Muscle of arm (tissue), 14 donors: Measurements from ENCODE around the gene CCL14. TPM values are rescaled to one million over a fixed set of nuclear protein-coding genes. Genes with fewer than 3 reads are reported as not detected.
"Not testable (repeated sequence)": the region's sequence is repeated elsewhere in the genome, so short reads cannot be mapped to it uniquely, and the experiment has no call there.

ENCODE experiments used
- DNase-seq: peaks from one replicate; pipeline ENCODE4 v3.0.0-alpha.2; 2013
- long read RNA-seq, 11 donors: transcript quantifications; one replicate each; lab custom pipeline, GENCODE V29; 2026
- polyA plus RNA-seq, 12 donors: library from polyadenylated mRNA; unstranded; fragments of 120-200 nt; gene quantifications; one replicate each; pipeline ENCODE4 v1.2.1, GENCODE V29; 2013; ENCODE audit not compliant: insufficient read length in 12 of 12

CCL14 gene
- 10 to 100 TPM in 10 of 12 donors, not detected in 2; 18.8 to 62.1 (median 35.3) TPM for polyA plus RNA-seq
- long read RNA-seq, donor 1, transcript CCL14-202 (3 exons, 898 nt): major isoform, 6 of 12 reads
- long read RNA-seq, donor 1, partial matches to known transcripts: 0 of 12 reads
- long read RNA-seq, donor 1, other reads (novel, unspliced or antisense): 0 of 12 reads
- long read RNA-seq, donor 2, transcript CCL14-202 (3 exons, 898 nt): major isoform, 20 of 23 reads
- long read RNA-seq, donor 2, partial matches to known transcripts: 0 of 23 reads
- long read RNA-seq, donor 2, other reads (novel, unspliced or antisense): 0 of 23 reads
- long read RNA-seq, donor 3, transcript CCL14-202 (3 exons, 898 nt): major isoform, 11 of 13 reads
- long read RNA-seq, donor 3, partial matches to known transcripts: 0 of 13 reads
- long read RNA-seq, donor 3, other reads (novel, unspliced or antisense): 0 of 13 reads
- long read RNA-seq, donor 4, transcript CCL14-202 (3 exons, 898 nt): major isoform, 6 of 6 reads
- long read RNA-seq, donor 4, partial matches to known transcripts: 0 of 6 reads
- long read RNA-seq, donor 4, other reads (novel, unspliced or antisense): 0 of 6 reads
- long read RNA-seq, donor 5, transcript CCL14-202 (3 exons, 898 nt): major isoform, 7 of 7 reads
- long read RNA-seq, donor 5, partial matches to known transcripts: 0 of 7 reads
- long read RNA-seq, donor 5, other reads (novel, unspliced or antisense): 0 of 7 reads
- long read RNA-seq, donor 6, transcript CCL14-202 (3 exons, 898 nt): major isoform, 7 of 8 reads
- long read RNA-seq, donor 6, partial matches to known transcripts: 0 of 8 reads
- long read RNA-seq, donor 6, other reads (novel, unspliced or antisense): 0 of 8 reads
- long read RNA-seq, donor 7, partial matches to known transcripts: 0 of 5 reads
- long read RNA-seq, donor 7, other reads (novel, unspliced or antisense): 0 of 5 reads
- long read RNA-seq, donor 8, transcript CCL14-202 (3 exons, 898 nt): major isoform, 11 of 12 reads
- long read RNA-seq, donor 8, partial matches to known transcripts: 0 of 12 reads
- long read RNA-seq, donor 8, other reads (novel, unspliced or antisense): 0 of 12 reads
- long read RNA-seq, donor 9, transcript CCL14-202 (3 exons, 898 nt): major isoform, 15 of 17 reads
- long read RNA-seq, donor 9, partial matches to known transcripts: 0 of 17 reads
- long read RNA-seq, donor 9, other reads (novel, unspliced or antisense): 0 of 17 reads
- long read RNA-seq, donor 10, transcript CCL14-202 (3 exons, 898 nt): major isoform, 13 of 16 reads
- long read RNA-seq, donor 10, partial matches to known transcripts: 0 of 16 reads
- long read RNA-seq, donor 10, other reads (novel, unspliced or antisense): 0 of 16 reads
- long read RNA-seq, donor 11, transcript CCL14-202 (3 exons, 898 nt): major isoform, 12 of 12 reads
- long read RNA-seq, donor 11, partial matches to known transcripts: 0 of 12 reads
- long read RNA-seq, donor 11, other reads (novel, unspliced or antisense): 0 of 12 reads

GRCh38 chr17:35986643-35987042, at the start of gene CCL14:
Gene CCL14 (minus strand): TSS chr17:35986729. CDS start chr17:35986649, 80 bp downstream.
- DNase-seq: no peak

DNA sequence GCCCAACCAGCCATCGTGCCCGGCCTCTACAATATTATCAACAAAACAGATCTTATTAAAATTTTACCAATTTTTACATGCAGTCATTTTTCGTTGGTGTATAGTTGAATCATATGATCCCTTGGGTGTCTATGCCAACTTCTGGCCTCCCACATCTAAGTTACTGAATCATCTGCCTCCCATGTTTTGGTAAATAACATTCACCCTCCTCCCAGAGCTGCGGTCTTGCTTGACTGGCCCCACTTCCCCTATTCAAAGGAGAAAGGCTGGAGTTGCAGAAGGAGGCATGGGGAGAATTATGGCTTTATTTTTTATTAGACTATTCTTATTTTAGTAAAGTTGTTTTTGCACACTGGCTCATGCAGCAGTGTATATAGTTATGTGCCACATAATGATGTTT, 49.7 kb upstream of the CCL14 start:
- DNase-seq: no peak

GRCh38 chr17:36034127-36034526, 47.6 kb upstream of the CCL14 start:
- DNase-seq: no peak

- DNase-seq: no peak
Observed at GRCh38 chr17:36030956-36031355, 44.4 kb upstream of the CCL14 start.

DNA sequence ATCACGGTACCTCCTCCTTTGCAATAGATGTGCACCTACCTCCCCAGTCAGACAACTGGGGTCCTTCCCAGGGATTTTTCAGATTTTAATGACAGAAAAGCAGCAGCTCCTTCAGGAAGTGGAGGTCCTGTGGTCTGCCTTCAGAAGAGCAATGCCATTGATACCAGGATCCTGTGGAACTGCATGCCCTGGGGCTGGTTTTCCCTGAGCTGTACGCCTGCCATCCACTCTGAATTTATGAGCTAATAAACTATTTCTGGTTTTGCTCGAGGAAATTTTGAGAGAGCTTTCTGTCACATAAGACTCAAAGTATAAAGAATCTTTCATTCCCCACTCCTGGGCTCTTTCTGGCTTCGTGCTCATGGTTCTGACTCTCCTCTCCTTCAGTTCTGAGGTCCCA, 41.2 kb upstream of the CCL14 start:
- no peak for DNase-seq

- no peak for DNase-seq
Observed at GRCh38 chr17:36024106-36024869, 37.8 kb upstream of the CCL14 start.

- no peak for DNase-seq
Observed at GRCh38 chr17:36019423-36019822, 32.9 kb upstream of the CCL14 start.

- DNase-seq: peak; percentile 6
Observed at GRCh38 chr17:36017799-36018198, 31.3 kb upstream of the CCL14 start, which contains the start of gene CCL23. Gene CCL23 (minus strand): TSS chr17:36017972. CDS start chr17:36017897, 75 bp downstream.

GRCh38 chr17:36016555-36016954, 30.0 kb upstream of the CCL14 start:
- no peak for DNase-seq

DNA sequence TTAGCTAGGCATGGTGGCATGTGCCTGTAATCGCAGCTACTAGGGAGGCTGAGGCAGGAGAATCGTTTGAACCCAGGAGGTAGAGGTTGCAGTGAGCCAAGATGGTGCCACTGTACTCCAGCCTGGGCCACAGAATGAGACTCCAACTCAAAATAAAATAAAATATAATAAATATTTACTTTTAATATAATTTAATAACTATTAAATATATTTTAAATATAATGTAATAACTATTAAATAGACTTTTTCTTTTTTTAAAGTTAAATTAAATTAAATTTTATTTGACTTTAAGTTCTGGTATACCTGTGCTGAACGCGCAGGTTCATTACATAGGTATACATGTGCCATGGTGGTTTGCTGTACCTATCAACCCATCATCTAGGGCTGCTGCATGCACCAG, 29.4 kb upstream of the CCL14 start:
- not testable (repeated sequence) for DNase-seq

GRCh38 chr17:36014946-36015345, 28.4 kb upstream of the CCL14 start:
- DNase-seq: no peak

DNA sequence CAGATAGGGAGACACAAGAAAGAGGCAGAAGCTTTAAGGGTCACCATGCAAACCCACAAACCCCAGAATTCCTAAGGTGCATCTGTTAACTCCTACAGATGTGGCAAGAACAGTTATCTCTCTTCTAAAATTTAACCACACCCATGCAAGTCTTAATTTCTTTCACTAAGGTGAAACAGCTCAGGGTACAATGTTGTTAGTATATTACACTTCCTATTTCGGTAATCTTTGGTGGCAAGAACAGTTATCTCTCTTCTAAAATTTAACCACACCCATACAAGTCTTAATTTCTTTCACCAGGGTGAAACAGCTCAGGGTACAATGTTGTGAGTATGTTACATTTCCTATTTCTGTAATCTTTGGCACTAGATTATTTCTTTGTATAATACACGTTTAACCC, 24.7 kb upstream of the CCL14 start:
- DNase-seq: no peak

DNA sequence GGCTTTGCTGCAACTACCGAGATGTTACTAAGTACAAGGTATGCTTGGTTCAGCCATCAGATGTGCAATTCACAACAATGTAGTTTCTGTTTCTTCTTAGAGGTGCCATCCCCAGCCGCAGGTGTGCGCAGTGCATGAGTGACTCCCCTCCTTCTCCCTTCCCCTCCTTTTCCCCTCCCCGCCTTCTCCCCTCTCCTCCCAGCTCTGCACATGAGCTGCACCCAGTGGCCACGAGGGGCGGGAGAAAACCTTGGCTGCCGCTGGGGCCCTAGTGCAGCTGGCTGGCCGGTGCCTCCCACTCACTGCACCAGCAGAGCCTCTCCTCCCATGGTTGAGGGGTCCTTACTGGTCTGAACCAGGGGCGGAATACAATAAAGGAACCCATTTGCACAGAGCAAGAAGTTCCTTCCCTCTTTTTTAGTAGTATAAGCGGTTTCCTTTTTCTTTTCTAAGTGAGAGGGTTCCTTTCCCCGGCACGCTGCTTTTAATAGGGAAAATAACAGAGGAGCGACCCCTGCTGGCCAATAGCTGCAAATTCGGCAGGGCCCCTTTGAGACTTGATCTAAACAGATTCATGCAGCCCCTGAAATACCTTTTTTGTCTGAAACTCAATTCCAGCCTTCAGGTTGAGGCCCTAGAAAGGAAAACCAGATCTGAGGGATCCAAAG, 22.6 kb upstream of the CCL14 start:
- no peak for DNase-seq

DNA sequence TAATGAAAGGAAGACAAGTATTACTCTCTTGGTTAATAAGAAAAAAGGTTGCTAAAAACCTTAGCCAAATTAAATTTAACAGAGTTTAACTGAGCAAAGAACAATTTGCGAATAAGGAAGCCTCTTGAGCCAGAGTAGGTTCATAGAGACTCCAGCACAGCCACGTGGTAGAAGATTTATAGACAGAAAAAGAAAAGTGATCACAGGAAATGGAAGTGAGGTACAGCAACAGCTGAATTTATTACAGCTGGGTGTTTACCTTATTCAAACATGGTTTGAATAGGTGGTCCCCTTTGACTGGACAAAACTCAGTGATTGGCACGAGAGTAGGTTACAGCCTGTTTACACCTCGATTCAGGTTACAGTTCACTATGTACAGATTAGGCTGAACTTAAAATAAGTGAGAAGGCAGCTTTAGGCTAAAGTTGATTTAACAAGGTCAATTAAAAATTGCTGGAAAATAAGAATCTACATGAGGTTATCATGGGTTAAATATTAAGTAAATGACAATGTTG, 18.1 kb upstream of the CCL14 start:
- no peak for DNase-seq

DNA sequence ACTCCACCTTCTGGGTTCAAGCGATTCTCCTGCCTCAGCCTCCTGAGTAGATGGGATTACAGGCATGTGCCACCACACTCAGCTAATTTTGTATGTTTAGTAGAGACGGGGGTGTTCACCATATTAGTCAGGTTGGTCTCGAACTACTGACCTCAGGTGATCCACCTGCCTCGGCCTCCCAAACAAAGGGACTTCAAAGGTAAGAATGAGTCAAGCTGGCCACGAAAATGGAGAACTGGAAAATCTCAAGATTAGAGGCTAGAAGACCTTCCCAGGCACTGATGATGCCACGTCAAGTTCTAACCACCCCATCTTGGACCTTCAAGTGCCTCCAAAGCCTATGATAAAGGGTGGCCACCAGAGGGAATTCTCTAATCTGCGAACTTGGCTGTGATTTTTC, 16.1 kb upstream of the CCL14 start:
- DNase-seq: no peak

- DNase-seq: no peak
Observed at GRCh38 chr17:36001862-36002603, 15.5 kb upstream of the CCL14 start.

GRCh38 chr17:36001110-36001771, 14.7 kb upstream of the CCL14 start, which contains the start of gene CCL15:
Gene CCL15 (minus strand): TSS chr17:36001553. CDS start chr17:36001492, 61 bp downstream.
- DNase-seq: no peak

GRCh38 chr17:36000732-36001109, 14.2 kb upstream of the CCL14 start:
- DNase-seq: no peak
